Stimulated activated CD4-positive, alpha-beta T cell treated with anti-CD3 and anti-CD28 coated beads, TNF-alpha, amount 100 ng/mL, for 1 hour (primary cell): Measurements from ENCODE around the gene PIP5K1B.

Source experiments
- DNase-seq, 3 donors: peaks; one replicate each; pipeline ENCODE4 v3.0.0-alpha.2; 2020; ENCODE audit warnings: low read depth in 3 of 3, low spot score in 1 of 3

PIP5K1B gene

GRCh38 chr9:68898781-68899439 lies 193.9 kb downstream of the PIP5K1B start:
- no peak for DNase-seq

DNA sequence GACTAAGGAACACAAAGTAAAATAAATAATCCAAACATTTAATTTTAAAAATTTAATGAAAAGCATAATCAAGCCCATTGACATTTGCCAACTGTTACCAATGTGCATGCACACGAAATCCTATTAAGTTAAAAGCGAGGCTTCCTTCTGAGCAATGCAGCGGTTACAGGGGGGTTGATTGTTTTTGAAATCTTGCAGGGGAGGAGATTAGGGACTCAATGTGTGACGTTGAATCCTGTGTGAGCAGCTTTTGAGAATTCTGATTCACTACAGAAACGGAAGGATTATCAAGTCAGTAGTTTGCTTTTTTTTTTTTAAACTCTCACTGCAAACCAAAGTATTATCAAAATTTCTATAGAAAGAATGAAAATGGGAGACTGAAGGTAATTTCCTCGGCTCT lies 199.4 kb downstream of the PIP5K1B start:
- no peak for DNase-seq

GRCh38 chr9:68905129-68905528 lies 200.1 kb downstream of the PIP5K1B start:
- DNase-seq: no peak

DNA sequence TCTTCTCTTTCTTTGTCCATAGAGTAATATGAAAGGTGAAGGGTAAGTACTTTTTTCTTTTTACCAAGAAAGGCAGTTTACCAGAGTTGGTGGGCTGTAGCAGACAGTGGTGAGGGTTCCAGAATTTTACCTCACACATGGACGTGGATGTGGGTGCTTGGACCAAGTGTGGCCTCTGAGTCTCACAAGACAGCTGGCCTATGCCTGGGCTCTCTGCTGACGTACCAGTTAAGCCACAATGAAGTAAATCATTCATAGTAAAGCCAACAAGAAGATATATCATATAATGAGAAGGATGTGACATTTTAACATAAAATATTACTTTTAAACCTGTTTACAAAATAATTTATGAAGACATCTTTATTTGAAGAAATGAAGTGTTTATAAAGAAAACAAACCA lies 202.9 kb downstream of the PIP5K1B start:
- no peak for DNase-seq

DNA sequence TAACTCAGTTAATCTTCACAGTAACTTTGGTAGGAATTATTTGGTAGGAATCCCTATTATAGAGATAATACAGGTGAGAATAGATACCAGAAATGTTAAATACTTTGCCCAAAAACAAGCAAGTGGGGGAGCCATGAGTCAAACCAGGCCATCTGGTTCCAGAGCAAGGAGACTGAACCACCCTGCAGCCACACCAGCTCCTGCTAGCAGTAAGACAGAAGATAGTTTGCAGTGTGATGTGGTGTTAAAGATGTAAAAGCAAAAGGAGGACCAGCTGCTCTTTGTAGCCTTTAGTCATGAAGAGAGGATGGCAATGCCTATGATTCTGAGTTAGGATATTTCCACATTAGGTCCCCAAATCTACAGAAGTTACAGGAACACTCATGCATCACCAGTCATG lies 207.5 kb downstream of the PIP5K1B start:
- DNase-seq: no peak

GRCh38 chr9:68913054-68913453 lies 208.0 kb downstream of the PIP5K1B start:
- no peak for DNase-seq

- no peak for DNase-seq
Measured at GRCh38 chr9:68914751-68915150, 209.7 kb downstream of the PIP5K1B start.

- DNase-seq: no peak
Measured at GRCh38 chr9:68919661-68920060, 214.6 kb downstream of the PIP5K1B start.

DNA sequence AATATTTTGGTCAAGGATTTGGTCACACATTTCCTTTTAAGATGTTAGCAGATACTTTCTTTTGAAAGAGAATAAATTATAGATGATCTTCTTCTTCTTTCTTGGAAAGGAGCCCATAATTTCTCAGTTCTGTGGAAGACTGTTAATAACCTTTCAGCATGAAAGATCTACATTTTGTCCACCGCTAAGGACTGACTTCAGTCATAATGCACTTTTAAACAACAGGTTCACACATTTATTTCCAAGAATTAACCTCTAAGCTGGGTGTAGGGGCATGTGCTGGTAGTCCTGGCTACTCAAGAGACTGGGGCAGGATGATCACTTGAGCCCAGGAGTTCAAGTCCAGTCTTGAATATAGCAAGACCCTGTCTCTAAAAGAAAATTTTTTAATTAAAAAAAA lies 215.9 kb downstream of the PIP5K1B start:
- no peak for DNase-seq

DNA sequence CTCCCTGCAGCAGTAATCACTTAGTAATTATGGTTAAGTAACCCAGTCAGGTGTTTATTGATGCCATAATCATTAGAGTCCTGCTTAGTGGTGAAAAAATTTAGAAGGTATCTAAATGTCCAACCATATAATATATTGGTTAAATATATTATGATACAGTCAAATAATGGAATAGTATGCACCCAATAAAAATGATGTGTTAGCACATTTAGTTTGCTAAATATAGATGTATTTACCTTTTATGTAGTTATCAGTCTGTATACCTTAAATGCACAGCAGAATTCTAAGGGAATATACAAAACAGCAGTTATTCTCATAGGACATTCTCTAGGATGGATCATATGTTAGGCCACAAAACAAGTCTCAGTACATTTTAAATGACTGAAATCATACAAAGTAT lies 218.4 kb downstream of the PIP5K1B start:
- no peak for DNase-seq

DNA sequence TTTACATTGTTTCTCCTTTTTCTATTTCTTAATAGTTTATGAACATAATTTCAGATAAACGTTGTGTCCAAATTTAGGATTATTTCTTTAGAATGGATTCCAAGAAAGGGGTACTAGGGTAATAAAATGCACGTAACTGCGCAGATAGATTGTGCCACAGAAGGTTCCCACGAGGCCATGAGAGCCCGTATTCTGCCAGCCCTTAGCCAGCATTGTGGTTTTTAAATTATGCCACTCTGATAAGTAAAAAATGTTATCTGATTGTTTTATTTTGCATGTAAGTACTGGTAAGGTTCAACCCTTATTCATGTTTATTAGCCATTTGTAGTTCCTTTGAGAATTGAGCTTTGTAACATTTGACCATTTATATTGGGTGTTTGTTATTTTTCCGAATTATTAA lies 220.1 kb downstream of the PIP5K1B start:
- no peak for DNase-seq

- no peak for DNase-seq
Measured at GRCh38 chr9:68927165-68927564, 222.1 kb downstream of the PIP5K1B start.

- no peak for DNase-seq
Measured at GRCh38 chr9:68931821-68932220, 226.8 kb downstream of the PIP5K1B start.

DNA sequence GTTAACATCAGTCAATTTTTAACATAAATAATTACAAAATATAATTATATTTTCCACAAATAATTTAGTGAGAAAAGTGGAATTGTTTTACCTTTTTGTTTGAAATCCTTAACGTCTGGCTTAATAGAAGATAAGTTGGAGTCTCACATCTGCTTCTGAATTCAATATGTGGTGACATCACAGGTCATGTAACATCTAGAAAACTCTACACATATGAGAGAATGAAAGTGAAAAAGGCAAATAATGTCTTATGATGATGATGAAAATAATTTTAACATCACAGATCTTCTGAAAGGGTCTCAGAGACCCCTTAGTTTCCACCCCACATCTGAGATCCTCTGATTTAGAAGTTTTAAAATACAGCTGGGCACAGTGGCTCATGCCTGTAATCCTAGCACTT lies 227.4 kb downstream of the PIP5K1B start:
- no peak for DNase-seq

GRCh38 chr9:68933434-68934328 lies 228.6 kb downstream of the PIP5K1B start:
- DNase-seq: no peak

GRCh38 chr9:68934329-68934644 lies 229.2 kb downstream of the PIP5K1B start:
- no peak for DNase-seq

GRCh38 chr9:68940573-68940972 lies 235.5 kb downstream of the PIP5K1B start:
- no peak for DNase-seq

- no peak for DNase-seq
Measured at GRCh38 chr9:68941780-68942459, 236.9 kb downstream of the PIP5K1B start.

GRCh38 chr9:68942790-68943189 lies 237.8 kb downstream of the PIP5K1B start:
- DNase-seq: no peak

DNA sequence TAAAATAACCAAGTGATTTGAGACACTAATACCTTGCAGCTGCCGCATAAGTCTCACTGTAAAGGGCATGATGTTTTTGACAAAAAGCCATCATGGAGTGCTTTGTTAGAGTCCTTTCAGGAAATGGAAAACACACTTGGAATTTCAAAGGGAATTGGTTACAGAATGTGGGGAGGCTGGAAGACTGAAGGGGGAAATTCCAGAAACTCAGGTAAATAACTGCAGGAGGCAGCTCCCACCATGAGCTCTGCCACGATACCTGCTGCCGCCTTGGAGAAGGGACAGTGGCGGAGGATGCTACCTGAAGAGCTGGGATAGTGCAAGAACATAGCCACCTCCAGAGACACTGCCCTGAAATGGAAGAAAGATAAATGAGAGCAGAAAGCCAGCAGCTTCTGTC lies 242.0 kb downstream of the PIP5K1B start:
- no peak for DNase-seq

DNA sequence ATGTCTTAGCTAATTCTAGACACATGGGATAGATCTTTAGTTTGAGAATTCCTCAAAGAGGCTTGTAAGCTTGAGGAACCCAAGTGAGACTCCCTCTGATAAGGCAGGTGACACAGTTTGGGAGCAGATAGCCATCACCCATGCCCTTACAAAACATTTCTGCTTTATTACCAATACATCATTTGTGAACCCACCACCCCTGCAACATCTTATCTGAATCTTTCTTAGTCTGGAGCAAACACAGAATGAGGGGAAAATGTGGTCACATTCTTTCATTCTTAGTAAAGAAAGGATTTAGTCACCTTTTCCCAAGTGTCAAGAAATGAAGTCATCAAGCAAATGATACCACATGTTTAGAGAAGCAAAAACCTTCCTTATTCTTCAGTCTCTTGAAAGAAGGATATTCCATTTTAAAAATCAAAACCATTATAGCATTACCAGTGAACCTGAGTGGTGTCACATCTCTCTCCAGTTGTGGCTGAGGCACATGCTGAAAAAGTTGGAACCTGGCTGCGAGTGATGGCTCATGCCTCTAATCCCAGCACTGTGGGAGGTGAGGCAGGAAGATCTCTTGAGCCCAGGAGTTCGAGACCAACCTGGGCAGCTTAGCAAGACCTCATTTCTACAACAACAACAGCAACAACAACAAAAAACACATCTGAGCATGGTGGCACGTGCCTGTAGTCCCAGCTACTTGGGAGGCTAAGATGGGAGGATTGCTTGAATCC lies 243.0 kb downstream of the PIP5K1B start:
- DNase-seq: no peak
